NT2/D1 (cell line): ENCODE results near the gene TBCA.

Source experiments
- YY1 ChIP-seq: IDR thresholded peaks from 2 replicates; pipeline ENCODE4 v1.6.1; 2011; ENCODE audit not compliant: insufficient read length, insufficient read depth
- ZNF274 ChIP-seq: IDR thresholded peaks from 2 replicates; pipeline ENCODE4 v1.6.1; 2011; ENCODE audit warnings: mild to moderate bottlenecking, low read depth, low read length

DNA sequence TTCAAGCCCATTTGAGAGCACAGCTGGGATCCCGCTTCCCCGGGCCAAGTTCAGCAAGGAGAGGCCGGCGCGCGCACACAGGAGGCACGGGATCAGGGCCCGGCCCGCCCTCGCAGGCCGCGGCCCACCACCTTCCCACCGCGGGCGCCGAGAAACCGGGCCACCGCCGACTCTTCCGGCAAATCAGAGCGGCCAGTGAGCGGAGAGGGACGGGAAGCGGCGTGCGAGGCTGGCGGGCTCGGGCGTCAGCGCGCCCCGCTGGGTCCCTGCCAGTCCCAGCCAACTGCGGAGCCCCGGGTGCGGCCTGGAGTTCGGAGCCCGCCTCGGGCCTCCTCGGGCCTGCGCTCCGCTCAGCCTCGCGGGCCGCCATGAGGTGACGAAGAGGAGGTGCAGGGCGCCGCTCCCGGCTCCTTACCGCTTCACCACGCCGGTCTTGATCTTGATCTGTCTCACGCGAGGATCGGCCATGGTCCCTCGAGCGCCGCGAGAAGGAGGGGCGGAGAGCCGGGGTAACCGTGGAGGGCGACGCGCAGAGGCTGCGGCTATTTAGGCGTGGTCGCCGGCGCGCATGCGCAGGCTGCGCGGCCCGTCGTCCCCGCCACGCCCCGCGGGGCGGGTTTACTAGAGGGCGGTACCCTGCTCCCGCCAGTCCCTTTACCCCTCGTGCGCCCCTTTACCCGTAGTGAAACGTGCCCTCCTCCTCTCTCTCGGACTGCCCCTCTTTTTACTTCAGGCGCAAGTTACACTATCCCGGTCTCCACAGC lies at the start of gene TBCA:
- TF ChIP-seq YY1 (no peak), ZNF274 (no peak)
